HUES6 (cell line): Measurements from ENCODE around the gene DUS3L.

Experiments
- H3K27ac ChIP-seq: 2 replicates; pipeline ENCODE4 v1.7.0; 2013; ENCODE audit warnings: low read depth, mild to moderate bottlenecking, low read length, inconsistent platforms
- H3K27me3 ChIP-seq: 2 replicates; pipeline ENCODE4 v1.6.1; 2013; ENCODE audit warnings: low read length; ENCODE audit not compliant: control insufficient read depth, insufficient read depth
- H3K36me3 ChIP-seq: 2 replicates; pipeline ENCODE4 v1.6.1; 2013; ENCODE audit warnings: low read length; ENCODE audit not compliant: control insufficient read depth, insufficient read depth
- H3K4me1 ChIP-seq: 2 replicates; pipeline ENCODE4 v1.6.1; 2013; ENCODE audit warnings: low read length; ENCODE audit not compliant: control insufficient read depth, insufficient read depth
- H3K4me3 ChIP-seq: 2 replicates; pipeline ENCODE4 v1.5.1; 2013; ENCODE audit warnings: low read depth, low read length
- H3K9ac ChIP-seq: one replicate; pipeline ENCODE4 v1.6.1; 2013; ENCODE audit warnings: mild to moderate bottlenecking, low read length
- H3K9me3 ChIP-seq: 2 replicates; pipeline ENCODE4 v1.6.1; 2013; ENCODE audit warnings: low read depth, low read length; ENCODE audit not compliant: control insufficient read depth, insufficient read depth

DUS3L gene

DNA sequence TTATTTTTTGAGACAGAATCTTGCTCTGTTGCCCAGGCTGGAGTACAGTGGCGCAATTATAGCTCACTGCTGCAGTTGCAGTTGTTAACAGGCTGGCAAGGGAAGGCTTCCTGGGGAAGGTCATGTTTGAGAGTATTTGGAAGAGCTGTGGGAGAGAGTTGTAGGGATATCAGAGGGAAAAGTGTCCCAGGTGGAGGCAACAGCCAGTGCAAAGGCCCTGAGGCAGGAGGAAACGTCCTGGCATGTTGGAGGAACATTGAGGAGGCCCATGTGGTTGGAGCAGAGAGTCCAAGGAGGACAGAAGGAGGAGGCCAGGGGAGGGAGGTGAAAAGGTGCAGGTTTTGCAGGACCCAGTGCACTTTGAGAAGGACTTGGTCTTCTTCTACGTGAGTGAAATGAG, 2.2 kb upstream of the DUS3L start:
- no peak overlapping the region for H3K27ac ChIP-seq
- H3K4me1 ChIP-seq = no peaks in the 10 kb centered on the region
- no peak overlapping the region for H3K9ac ChIP-seq
- no peak overlapping the region for H3K4me3 ChIP-seq
- peaks cover 18% of the 10 kb centered on the region for H3K36me3 ChIP-seq
- no peaks in the 10 kb centered on the region for H3K9me3 ChIP-seq
- 0 out of 2 replicates have a peak, but pooled peaks cover 2% of the 10 kb centered on the region for H3K27me3 ChIP-seq

DNA sequence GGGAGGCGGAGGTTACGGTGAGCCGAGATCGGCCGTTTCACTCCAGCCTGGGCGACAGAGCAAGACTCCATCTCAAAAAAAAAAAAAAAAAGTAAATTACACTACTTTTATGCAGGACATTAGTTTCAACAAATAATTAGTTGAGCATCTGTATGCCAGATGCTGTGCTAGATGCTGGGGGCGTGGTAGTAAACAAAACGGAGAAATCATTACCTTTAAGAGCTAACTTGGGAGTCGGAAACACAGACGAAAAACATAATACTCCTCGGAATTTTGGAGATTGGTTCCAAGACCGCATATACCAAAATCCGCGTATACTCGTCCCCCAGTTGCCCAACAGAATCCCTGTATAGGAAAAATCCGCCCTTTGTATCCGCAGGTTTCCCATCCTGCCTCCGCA, 1.3 kb upstream of the DUS3L start:
- H3K9ac ChIP-seq = no peak overlapping the region
- H3K9me3 ChIP-seq = no peaks in the 10 kb centered on the region
- H3K27ac ChIP-seq = no peak overlapping the region
- peaks cover 28% of the 10 kb centered on the region for H3K36me3 ChIP-seq
- H3K27me3 ChIP-seq = no peaks in the 10 kb centered on the region
- H3K4me1 ChIP-seq = no peaks in the 10 kb centered on the region
- no peak overlapping the region for H3K4me3 ChIP-seq

DNA sequence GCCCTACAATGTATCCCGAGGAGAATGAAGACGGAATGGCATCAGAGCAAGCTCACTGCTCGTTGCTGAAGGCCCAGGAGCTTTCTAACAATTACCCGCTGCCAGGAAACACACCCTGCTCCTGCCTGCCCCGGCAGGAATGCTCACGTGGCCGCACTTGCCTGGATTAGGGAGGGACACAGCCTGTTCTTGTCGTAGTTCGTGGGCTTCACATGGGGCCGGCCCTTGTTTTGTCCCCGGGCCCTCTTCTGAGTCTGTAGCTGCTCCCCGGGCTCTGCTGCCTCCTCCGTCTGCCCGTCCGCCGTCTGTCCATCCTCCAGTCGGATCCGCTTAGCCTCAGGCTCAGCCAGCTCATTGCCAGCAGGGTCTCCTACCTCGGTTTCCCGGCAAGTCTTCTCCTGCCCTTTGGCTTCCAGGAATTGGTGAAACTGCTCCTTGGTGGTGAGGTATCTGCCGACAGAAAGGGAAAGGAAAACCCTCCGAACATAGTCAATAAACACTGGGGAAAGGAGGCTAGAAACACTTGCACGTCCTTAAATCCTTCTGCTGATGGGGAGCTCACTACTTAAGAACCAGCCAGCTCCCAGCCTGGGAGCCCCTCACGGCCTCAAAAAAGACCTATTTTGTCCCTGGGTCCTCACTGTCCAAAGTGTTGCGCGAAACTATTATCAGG, 941 bp downstream of the DUS3L start:
- Histone ChIP-seq H3K4me3 (peak overlapping the region; percentile 78), H3K27ac (no peak overlapping the region), H3K36me3 (peaks cover 50% of the 10 kb centered on the region)

DNA sequence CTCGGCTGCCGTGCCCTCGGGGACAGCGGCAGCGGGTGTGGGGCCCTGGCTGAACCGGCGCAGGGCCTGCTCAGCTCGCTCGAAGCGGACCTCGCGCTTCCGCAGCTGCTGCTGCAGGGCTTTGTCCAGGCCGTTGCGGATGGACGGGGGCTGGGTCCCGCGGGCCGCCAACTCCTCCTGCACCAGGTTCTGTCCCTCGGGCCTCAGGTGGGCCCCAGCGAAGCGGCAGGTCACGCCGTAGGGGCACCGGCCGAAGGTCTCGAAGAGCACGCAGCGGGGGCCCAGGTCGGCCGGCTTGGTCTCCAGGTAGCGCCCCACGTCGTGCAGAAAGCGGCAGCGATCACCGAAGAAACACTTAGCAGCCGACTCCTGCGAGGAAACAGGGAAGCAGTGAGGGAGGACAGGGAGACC, 1.6 kb downstream of the DUS3L start:
- peaks cover 56% of the 10 kb centered on the region for H3K36me3 ChIP-seq

More for the DNA sequence above, 941 bp downstream of the DUS3L start:
- Histone ChIP-seq H3K9me3 (no peaks in the 10 kb centered on the region), H3K9ac (no peak overlapping the region), H3K27me3 (no peaks in the 10 kb centered on the region), H3K4me1 (no peaks in the 10 kb centered on the region)

DNA sequence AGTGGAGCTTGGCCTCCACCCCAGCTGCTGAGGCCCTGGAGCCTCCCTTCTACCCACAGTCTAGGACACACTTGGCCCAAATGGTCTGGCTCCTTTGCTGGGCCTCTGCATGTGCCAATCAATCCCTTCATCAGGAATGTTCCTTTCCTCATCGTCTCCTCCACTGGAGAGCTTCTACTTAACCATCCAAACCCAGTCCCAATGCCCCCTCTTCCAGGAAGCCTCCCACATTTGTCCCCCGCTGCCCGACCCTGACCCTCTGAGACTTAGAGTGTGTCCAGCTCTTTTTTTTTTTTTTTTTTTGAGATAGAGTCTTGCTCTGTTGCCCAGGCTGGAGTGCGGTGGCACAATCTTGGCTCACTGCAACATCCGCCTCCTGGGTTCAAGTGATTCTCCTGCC, 2.5 kb downstream of the DUS3L start:
- no peaks in the 10 kb centered on the region for H3K4me1 ChIP-seq
- H3K36me3 ChIP-seq = peaks cover 60% of the 10 kb centered on the region
- no peak overlapping the region for H3K27ac ChIP-seq
- H3K4me3 ChIP-seq = no peak overlapping the region
- no peaks in the 10 kb centered on the region for H3K9me3 ChIP-seq
- no peak overlapping the region for H3K9ac ChIP-seq
- no peaks in the 10 kb centered on the region for H3K27me3 ChIP-seq

More for the DNA sequence above, 1.6 kb downstream of the DUS3L start:
- Histone ChIP-seq H3K4me3 (no peak overlapping the region), H3K27me3 (no peaks in the 10 kb centered on the region), H3K9ac (no peak overlapping the region), H3K4me1 (no peaks in the 10 kb centered on the region), H3K9me3 (no peaks in the 10 kb centered on the region), H3K27ac (no peak overlapping the region)

DNA sequence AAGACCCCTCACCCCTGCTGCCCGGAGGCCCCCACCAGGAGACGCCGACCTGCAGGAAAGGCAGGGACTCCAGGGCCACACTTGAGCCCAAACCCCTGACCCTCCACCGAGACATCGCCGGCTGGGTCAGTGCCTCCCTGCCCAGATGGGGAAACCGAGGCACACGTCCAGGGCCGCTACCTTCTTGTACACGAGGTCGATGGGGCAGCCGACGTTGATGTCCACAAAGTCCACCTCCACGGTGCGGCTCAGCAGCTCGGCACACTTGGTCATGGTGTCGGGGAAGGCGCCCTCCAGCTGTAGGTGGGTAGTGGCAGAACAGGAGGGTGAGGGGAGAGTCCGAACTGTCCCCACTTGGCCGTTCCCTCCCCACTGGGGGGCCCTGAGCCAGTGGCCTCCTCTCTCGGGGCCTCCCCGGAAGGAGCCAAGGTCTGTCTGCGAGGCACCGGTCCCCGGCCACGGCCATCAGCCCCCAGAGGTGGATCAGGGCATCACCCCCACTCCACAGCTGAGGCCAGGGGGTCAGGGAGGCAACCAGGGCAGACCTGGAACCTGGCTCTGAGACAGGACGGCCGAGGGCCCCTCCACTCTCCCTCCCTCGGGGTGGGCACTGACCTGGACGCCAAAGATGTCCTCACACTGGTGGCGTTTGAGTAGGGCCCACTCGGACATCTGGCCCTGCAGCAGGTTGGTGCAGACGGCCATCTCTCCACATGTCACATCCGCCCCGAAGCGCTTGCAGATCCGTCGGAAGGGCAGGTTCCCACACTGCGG, 3.4 kb downstream of the DUS3L start:
- Histone ChIP-seq H3K4me1 (no peaks in the 10 kb centered on the region), H3K27me3 (no peaks in the 10 kb centered on the region), H3K27ac (no peak overlapping the region), H3K36me3 (peaks cover 64% of the 10 kb centered on the region), H3K9me3 (no peaks in the 10 kb centered on the region), H3K4me3 (no peak overlapping the region), H3K9ac (no peak overlapping the region)

DNA sequence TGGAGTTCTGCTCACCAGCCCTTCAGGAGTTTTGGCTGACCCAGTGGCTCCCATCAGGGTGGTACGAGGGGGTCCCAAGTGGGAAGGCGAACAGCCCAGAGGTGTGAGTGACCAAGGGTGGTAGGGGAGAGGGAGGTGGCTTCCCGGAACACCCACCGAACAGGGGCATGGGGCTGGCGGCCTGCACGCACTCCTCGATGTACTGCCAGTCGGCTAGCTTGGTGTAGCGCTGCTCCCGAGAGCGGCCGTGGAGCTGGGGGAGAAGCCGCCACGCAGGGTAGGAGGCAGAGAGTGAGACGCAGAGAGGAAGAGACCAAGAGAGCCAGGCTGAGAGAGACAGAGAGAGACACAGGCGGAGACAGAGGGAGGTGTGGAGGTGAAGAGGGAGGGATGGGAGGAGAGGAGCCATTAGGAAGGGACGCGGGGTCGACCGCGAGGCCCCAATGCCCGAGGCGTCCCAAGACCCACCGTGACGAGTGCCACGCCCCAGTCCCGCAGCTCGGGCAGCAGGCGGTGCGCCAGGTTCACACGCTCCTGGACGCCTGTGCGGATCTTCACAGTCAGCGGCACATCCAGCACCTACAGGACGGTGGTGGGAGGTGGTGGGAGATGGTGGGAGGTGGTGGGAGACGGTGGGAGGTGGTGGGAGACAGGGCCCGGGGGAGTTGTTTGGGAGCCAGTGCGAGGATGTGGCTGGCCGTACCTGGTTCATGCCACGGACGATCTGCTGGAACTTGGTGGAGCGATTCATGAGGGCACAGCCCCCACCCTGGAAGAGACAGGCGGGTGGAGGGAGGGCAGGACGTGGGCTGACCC, 4.2 kb downstream of the DUS3L start:
- H3K27me3 ChIP-seq = no peaks in the 10 kb centered on the region
- H3K4me3 ChIP-seq = no peak overlapping the region
- no peaks in the 10 kb centered on the region for H3K9me3 ChIP-seq
- no peak overlapping the region for H3K27ac ChIP-seq
- no peaks in the 10 kb centered on the region for H3K4me1 ChIP-seq
- no peak overlapping the region for H3K9ac ChIP-seq
- H3K36me3 ChIP-seq = peaks cover 67% of the 10 kb centered on the region

DNA sequence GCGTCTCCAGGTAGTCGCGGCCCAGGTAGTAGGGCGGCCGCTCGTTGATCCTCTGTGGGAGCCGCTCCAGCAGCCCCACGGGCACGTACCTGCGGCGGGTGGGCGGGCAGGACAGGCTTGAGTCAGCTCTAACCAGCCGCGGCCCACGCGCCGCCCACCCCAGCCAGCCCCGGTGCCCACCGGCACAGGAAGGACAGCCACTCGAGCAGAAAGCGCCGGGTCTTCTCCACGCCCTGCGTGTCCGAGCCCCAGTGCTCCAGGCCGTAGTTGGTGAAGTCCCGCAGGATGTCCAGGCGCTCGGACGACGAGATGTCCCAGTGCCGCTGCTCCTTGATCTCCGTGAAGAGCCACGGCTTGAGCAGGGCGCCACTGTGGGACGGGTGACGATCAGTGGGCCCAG, 5.5 kb downstream of the DUS3L start:
- no peaks in the 10 kb centered on the region for H3K9me3 ChIP-seq
- peaks cover 67% of the 10 kb centered on the region for H3K36me3 ChIP-seq
- H3K27me3 ChIP-seq = no peaks in the 10 kb centered on the region
- H3K9ac ChIP-seq = no peak overlapping the region
- no peak overlapping the region for H3K27ac ChIP-seq
- H3K4me1 ChIP-seq = no peaks in the 10 kb centered on the region
- no peak overlapping the region for H3K4me3 ChIP-seq

DNA sequence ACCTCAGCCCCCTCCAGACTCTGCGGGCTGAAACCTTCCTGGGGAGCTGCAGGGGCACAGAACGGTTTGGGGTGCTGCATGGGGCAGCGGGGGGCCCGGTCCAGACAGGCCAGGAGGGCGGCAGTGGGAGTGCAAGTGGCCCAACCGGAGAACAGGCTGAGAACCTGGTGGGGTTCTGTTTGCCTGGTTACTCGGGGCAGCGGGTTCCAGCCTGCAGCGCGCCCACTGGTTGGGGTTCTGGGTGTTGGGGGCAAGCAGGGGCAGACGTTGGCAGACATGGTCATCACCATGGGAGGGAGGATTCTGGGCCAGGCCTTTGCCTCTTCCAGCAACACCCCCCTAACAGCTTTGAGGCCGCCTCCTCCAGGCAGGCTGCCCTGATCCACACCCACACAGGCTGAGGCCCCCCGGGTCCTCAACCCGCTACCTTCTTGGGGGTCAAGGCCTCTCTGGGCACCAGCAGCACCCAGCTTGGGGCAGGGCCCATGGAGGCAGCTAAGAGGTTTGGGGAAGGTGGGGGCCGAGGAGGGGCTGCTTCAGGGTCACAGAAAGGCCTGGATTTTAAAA, 6.3 kb downstream of the DUS3L start, which contains the start of gene PRR22:
Gene PRR22, minus strand, starts transcription at position 166 of the 567 bp plus-strand sequence. Its CDS starts 86 bp downstream, at position 80.
- no peaks in the 10 kb centered on the region for H3K9me3 ChIP-seq
- H3K4me3 ChIP-seq = no peak within 1 kb of the TSS
- H3K4me1 ChIP-seq = no peaks in the 10 kb centered on the region
- no peak within 1 kb of the TSS for H3K9ac ChIP-seq
- H3K27me3 ChIP-seq = no peaks in the 10 kb centered on the region
- no peak within 1 kb of the TSS for H3K27ac ChIP-seq
- peaks cover 62% of the 10 kb centered on the region for H3K36me3 ChIP-seq

DNA sequence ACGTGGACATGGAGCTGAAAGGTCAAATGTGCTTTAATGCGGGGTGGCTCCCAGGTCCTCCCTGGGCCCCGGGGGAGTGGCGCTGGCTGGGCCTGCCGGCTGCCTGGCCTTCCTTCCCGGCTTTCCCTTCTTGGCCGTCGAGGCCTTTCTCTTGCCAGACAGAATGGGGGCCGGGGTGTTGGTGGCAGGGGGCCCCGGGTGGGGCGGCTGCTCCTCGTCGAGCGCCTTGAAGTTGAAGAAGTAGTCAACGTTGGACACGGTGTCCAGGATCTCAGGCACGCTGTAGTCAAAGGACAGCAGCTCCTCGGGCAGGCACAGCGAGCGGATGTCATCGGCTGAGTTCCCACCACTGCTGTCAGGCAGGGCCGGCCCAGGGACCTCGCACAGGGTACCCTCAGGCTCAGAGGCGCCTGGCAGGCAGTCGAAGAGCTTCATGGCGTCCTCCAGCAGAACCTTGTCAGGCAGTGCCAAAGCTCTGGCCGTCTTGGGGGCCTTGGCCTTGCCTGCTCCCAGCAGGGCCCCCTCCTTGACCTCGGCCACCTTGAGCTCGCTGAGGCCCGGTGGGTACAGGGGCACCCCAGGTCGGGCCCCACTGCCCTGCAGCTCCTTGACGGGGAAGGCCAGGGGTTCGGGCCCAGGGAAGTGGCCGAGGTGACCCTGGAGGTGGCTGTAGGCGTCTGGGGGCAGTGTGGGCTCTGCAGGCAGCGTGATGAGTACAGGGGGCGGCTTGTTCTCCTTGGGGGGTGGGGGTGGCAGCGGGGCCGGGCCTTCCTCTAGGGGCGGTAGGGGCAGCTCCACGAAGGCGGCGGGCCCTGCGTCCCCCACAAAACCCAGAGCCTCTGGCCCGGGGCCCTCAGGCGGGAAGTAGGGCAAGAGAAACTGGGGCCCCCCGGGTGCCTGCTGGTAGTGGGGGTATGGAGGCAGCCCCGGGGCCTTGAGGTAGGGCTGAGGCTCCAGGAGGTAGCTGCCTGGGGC, 7.7 kb downstream of the DUS3L start:
- H3K4me1 ChIP-seq = no peaks in the 10 kb centered on the region
- no peak overlapping the region for H3K27ac ChIP-seq
- H3K36me3 ChIP-seq = peaks cover 49% of the 10 kb centered on the region
- H3K9me3 ChIP-seq = no peaks in the 10 kb centered on the region
- no peak overlapping the region for H3K9ac ChIP-seq
- no peak overlapping the region for H3K4me3 ChIP-seq
- H3K27me3 ChIP-seq = no peaks in the 10 kb centered on the region
